GM19193 (cell line): ENCODE results near the gene RRP36.

Experiments
- POLR2A ChIP-seq: IDR thresholded peaks from 4 replicates; pipeline ENCODE4 v1.6.1; 2011; ENCODE audit not compliant: insufficient read depth, insufficient read length; ENCODE audit errors: extremely low read depth

Gene RRP36

DNA sequence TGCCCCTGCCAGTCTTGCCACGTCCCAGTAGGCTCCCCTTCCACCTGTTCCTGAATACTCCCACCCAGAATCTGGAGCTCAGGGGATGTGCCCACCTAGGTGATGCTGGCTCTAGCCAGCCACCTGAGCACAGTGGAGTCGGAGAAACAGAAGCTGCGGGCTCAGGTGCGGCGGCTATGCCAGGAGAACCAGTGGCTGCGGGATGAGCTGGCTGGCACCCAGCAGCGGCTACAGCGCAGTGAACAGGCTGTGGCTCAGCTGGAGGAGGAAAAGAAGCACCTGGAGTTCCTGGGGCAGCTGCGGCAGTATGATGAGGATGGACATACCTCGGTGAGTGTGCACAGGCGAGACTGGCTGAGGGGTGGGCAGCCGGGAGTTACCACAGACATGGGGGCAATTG lies 41.4 kb downstream of the RRP36 start:
- TF ChIP-seq POLR2A, result no peak

DNA sequence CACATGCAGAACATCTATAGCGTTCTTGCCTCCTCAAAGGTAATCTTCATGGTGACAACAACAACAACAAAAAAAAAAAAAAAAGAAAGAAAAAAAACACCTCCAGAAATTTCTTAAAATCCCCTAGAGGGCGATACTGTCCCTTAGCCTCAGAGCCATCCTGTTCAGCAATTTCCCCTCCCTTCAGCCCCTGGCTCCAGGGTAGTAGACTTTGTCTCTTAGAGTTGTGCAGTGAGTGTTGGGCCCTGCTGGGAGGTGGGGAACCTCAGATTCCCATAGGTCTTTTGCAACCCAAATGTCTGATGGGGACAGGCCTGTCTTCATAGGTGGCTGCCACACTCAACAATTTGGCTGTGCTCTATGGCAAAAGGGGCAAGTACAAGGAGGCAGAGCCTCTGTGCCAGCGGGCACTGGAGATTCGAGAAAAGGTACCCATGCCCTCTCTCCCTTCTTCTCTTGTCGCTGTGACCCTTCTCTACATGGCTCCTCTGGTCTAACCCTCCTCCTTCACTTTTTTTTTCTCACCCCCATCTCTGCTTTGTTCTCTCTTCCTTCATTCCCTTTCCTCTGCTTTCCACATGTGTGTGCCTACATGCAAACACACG lies 48.7 kb downstream of the RRP36 start:
- no peak for TF ChIP-seq POLR2A

DNA sequence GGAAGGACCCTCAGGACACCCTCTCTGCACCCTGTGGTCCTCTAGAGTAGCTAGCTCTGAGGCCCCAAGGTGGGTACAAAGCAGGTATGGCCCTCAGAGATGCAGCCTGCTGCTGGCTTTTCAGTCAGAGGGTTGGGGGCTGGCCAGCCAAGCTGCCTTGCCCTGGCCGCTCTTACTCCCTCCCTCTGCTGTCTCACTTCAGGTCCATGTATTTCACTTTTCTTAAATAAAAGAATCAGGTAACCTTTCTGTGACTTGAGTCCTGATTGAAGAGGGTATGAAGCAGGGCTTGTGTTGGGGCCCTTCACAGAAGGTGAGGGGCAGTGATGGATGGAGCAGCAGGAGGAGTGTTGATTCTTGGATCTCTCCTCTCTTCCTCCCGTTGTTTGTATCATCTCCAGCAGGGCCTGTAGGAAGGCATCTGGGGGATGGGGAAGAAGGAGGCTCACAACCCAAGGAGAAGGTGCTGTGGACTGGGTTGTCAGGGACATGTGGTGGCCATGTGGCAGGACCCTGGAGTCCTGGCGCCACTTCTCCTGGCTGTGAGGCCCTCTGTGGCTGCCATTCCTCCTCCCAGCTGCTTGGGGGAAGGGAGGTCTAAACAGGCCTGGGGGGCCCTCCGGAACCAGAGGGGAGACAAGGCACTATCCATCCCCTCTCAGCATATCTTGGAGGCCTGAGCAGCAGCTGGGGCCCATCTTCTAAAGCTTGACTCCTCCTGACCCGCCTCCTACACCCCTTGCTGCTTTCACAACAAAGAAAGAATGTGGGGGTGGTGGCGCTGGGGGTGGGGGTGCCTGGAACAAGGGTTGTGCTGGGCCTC lies 53.6 kb downstream of the RRP36 start:
- TF ChIP-seq POLR2A, result no peak

DNA sequence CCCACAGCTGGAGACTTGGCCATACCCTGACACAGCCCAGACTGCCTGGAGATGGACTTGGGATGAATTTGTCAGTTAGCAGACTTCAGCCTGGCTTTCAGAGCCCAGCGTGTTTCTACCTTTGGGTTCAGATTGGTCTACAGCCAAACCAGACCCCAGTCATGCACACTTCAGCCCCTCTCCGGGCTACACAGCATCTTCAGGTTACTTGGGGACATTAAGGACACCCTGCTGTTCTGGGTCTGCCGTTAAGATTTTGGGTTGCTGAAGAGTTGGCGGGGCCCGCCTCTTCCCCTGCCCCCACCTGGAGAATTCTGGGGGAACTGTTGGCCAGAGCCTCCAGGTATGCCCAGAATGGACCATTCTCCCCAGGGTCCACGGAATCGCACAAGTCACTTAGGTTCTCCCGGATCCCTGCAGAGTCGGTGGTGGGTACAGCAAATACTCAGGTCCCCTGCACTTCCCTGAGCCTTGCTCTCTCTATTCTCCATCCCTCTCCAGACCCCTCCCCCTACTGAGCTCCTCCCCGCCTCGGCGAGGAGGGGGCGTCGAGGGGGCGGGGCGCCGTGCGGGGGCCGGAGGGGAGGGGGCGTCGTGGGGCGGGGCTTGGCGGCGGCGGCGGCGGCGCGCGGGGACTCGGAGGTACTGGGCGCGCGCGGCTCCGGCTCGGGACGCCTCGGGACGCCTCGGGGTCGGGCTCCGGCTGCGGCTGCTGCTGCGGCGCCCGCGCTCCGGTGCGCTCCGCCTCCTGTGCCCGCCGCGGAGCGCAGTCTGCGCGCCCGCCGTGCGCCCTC lies 54.4 kb downstream of the RRP36 start, which contains the start of gene PTK7:
Gene PTK7, plus strand, starts transcription at position 645 of the 794 bp plus-strand sequence. CDS start 175 bp downstream, outside the sequence.
- TF ChIP-seq POLR2A, result no peak

DNA sequence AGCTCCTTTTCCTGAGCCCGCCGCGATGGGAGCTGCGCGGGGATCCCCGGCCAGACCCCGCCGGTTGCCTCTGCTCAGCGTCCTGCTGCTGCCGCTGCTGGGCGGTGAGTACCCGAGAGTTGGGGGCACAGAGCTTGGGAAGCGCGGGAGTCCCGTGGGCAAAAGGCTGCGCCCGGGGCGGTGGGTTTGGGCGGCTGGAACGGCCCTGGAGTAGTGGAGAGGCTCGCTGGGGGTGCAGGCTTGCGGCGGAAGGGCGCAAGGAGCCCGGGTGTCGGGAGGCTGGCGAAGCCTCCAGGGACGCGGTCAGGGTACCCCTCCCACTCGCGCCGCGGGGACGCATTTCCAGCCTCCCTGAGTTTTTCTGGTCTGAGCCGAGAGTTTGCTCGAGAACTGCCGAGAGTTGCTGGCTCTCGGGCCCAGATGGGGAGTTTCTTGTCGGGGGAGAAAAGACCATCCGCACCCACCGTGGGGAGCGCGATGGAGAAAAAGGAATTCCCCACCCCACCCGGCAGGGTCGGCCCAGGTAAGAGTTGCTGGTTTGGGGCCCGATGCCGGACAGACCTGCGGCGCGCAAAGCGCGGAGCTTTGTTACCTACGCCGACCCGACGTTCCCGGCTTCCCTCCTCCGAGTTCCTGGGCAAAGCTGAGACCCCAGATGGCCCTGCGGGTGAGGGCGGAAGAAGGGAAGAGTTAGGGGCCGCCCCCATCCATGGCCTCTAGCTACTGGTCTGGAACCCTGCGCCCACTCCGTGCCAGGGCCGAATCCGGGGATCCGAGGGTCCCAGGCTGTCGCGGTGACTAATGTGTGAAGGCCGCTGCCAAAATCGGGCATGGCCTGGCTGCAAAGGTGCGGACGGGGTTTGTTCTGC lies 55.3 kb downstream of the RRP36 start:
- TF ChIP-seq POLR2A, result no peak

DNA sequence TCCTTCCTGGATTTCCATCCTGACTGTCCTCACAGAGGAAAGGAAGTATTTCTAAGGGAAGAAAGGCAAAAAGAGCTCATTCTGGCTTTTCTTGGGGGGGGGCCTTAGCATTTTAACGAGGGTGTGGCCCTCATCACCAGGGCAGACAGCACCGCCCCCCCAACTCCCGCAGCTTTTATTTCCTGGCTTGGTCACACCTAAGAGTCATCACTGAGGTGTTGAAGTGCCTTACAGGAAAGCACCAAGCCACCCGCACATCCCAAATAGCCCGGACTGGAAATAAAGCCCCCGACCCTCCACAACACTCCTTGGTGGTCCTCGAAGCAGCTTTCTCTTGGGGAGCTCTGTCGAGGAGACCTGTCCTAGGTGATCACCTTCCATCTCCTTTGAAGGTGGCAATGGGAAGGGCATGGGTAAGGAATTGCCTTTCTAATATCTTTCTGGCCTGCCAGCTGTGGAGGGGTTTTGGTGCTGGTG lies 55.9 kb downstream of the RRP36 start:
- no peak for TF ChIP-seq POLR2A

DNA sequence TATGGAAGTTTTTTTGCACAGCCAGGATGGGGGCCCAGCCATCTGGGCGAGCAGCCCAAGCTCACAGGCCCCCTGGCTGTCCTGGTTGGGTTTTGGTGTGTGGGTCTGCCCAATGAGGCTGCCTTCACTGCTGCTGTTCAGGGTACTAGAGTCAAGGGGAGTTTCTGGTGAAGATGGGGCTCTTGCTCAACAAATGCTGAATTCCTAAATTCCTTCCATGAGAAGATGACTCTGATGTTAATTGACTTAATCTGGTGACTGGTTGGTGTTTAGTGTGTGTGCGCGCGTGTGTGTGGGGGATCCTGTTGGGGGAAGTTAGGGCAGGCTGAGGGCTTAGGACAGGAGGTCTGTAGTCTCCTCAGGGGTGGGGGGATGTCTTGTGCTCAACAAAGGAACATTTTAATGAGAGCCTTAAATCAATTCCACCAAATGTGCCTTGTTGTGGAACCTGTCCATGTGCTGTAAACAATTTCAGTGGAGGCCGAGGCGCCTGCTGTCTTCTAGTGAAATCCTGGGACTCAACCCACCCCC lies 56.6 kb downstream of the RRP36 start:
- TF ChIP-seq POLR2A, result no peak

DNA sequence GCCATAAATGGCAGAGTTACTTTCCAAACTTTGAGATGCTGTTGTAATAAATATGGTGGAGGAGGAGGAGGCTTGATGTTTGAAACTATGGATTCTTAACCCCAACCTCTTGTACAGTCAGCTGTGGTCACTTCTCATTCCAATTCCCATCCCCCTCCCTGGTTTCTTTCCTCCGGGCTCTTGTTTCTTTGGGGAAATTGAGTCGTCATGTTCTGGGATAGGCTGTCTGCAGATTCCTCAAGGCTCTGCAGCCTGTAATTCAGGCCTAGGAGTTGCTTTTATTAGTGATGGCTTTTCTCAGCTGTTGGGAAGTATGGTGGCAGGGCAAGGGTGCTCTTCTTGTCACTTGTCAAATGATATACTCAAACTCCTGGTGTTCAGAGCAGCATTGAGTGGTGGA lies 57.3 kb downstream of the RRP36 start:
- TF ChIP-seq POLR2A, result no peak
